HG03439 (cell line): ENCODE results near the gene RGS6.

ENCODE experiments used
- ATAC-seq: cut with Tn5 transposase; IDR thresholded peaks from one replicate; pipeline ENCODE4 v1.9.1; 2021; ENCODE audit warnings: mild to moderate bottlenecking, moderate library complexity; ENCODE audit not compliant: unreplicated experiment

The RGS6 gene

DNA sequence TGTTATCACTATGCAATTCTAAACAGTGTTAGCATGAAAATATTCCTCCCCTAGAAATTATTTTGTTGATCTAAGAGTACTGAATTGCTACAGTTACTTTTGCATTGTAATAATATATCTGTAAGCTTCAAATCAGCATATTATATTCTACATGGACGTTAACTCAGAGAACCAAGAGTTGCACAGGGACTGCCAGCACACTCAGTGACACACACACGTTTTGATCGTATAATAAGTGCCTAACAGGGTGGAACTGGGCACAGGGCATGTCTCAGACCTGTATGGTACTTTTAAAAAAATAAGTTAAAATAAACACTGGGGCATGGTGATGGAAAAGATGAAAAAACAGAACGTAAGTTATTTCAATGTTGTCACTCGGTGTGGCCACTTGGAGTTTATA, 451.6 kb downstream of the RGS6 start:
- no peak for ATAC-seq

- ATAC-seq: no peak
Measured at GRCh38 chr14:72387726-72388125, 455.5 kb downstream of the RGS6 start.

DNA sequence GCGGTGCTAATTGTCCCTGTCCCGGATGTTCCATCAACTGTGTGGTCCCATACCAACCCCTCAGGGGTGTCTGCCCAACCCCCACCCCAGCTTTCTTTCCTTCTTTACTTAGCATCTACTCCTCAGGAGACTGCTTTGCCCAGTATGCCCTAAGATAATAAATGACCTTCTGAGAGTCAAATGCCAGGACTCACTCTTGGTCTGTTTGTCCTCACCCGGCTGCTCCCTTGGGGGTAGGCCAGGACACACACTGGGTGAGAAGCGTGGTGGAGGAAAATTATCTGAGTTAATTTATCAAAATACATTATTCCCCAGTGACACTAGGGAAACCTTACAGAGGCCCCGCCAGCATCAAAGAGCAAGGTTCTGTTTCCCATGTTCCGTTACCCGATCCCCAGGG, 457.0 kb downstream of the RGS6 start:
- no peak for ATAC-seq

DNA sequence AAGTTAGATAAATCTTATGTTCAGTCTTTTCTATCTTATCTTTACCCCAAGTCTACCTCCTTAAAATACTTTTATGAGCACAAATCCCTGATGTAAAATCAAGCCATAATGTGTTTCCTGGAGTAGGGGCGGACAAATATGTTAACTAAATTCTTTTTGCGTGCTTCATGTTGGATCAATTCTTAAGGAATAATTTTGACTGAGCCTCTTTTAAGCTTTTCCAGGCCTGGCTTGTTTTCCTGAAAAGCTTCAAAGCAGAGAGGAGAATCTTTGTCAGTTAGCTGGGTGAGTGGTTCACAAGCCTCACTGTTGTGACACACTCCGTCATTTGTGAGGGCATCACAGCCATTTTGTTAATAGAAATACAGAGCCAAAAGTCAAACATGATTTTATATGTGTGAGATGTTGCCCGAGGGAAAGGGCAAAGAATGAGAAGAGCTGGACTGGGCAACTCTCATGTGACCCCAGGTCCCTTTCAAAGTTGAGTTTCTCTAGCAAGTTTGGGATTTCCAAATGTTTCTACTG, 468.9 kb downstream of the RGS6 start:
- no peak for ATAC-seq

GRCh38 chr14:72401632-72402376, 469.6 kb downstream of the RGS6 start:
- no peak for ATAC-seq

GRCh38 chr14:72402377-72402772, 470.1 kb downstream of the RGS6 start:
- ATAC-seq: no peak

- no peak for ATAC-seq
Measured at GRCh38 chr14:72404106-72404774, 472.0 kb downstream of the RGS6 start.

- ATAC-seq: no peak
Measured at GRCh38 chr14:72404998-72405397, 472.8 kb downstream of the RGS6 start.

GRCh38 chr14:72408020-72408419, 475.8 kb downstream of the RGS6 start:
- no peak for ATAC-seq

DNA sequence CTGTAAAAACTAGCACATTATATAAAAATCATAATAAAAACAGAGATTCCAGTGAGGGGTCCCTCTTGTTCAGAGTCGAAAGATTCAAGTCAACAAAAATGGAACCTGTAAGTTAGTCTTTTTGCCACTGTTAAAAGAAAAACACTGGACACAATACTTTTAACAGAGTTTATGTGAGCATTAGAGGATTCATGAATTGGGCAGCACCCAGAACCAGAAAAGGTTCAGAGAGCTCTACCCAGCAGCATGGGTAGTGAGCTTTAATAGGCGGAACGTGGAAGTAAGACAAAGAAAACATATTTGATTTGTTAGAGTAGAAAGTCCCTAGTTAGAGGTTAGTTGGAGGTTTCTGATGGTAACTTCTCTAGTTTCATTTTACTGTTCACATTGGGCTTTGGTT, 476.8 kb downstream of the RGS6 start:
- ATAC-seq: no peak

DNA sequence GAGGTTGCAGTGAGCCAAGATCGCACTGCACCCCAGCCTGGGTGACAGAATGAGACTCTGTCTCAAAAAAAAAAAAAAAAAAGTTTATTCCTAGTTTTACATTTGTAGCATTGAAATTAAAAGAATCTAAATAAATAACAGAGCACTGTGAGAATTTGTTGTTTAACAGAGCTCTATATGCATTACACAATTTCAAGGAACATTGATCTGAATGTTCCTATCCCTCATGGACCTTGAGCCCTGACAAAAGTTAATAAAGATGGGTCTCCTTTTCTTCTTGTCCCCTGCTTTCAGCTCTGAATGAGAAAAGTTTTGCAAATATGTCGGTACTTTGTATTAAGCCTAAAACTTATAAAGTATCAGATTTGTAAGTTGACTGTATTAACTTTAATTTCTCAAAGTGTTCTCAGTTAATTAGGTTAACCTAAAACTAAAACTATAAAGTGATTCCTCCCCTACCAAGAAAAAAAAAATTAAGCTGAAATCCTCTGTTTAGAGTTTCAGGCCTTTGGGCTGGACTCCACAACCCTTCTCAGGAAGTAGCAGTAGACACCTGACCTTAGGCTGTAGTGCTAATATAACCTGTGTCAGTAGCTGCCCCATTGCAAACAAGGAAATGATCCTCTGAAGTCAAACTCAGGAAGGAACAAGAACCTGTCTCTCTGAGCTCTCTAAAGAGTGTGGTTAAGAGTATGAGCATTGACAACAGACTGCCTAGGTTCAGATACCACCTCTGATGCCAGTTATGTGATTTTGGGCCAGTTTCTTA, 484.0 kb downstream of the RGS6 start:
- ATAC-seq: no peak

GRCh38 chr14:72416892-72417291, 484.7 kb downstream of the RGS6 start:
- no peak for ATAC-seq

DNA sequence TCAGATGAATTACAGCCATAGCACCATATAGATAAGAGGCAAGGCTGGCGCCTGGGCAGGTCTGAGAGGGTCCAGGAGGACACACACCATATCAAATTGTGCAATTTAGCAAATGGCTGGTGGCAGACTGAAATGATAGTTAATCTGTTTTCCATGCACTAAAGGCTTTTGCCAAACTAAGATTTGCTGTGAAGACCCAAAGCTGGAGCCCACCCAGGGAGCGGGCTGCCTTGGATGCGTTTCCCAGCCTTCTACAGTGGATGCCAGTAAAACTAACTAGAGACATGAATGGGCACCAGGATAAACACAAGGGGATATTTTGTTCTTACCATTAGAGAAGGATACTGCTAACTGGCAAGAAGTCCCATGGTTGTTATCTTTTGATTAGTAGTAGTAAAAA, 486.6 kb downstream of the RGS6 start:
- ATAC-seq: no peak

DNA sequence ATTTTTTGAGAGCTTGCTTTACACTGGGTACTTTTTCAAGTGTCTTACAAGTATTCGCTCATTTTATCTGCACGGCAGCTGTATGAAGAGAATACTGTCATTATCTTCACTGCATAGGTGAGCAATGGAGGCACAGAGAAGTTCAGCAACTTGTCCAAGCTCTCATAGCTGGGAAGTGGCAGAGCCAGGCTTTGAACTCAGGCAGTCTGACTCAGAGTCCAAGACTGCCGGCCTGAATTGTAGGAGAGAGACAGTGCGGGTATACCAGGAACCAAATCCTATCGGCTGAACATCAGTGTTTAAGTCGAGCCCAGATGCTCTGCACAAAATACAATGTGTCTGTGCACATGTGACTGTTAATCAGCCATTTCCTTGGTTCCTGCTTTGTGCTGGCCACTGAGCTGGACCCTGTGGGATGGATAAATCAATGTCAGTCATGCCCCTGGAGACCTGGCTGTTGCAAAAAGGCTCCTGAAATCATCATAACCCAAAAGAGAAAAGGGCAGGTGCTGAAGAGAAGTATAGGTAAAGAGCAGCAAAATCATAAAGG, 487.1 kb downstream of the RGS6 start:
- no peak for ATAC-seq

DNA sequence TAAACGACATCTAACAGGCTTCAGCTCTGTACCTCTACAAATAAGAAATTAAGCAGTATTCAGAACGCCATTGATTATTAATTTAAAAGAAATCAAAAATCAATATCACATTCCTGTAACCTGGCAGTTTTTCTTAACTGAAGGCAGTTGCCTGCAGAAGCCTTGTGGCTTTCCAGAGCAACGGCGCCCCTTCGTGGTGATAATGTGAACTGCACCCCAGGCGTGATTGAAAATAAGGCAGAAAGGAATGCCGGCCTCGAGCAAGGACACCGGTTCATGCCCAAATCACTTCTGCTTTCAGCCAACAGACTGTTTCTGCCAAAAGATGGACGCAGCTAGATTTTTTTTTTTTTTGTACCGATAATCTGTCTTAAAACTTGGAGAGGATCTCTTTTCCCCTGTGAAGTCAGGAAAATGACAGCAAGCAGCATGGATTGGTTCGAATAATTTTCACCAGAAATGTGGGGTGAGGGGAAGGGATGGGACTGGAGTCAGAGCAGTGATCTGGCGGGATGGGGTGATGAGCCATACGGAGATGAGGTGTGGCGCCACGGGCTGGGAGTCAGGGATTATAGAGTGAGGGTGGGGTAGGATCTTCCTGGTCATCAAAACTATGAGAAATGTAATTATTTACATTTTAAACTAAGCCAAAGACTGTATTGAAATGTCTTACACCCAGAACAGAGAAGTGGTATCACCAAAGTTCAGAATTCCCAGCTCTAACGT, 488.7 kb downstream of the RGS6 start:
- ATAC-seq: no peak

- ATAC-seq: no peak
Measured at GRCh38 chr14:72423957-72424356, 491.7 kb downstream of the RGS6 start.

- no peak for ATAC-seq
Measured at GRCh38 chr14:72430457-72430856, 498.2 kb downstream of the RGS6 start.

- no peak for ATAC-seq
Measured at GRCh38 chr14:72432748-72433147, 500.5 kb downstream of the RGS6 start.

GRCh38 chr14:72433511-72433910, 501.3 kb downstream of the RGS6 start:
- ATAC-seq: no peak

DNA sequence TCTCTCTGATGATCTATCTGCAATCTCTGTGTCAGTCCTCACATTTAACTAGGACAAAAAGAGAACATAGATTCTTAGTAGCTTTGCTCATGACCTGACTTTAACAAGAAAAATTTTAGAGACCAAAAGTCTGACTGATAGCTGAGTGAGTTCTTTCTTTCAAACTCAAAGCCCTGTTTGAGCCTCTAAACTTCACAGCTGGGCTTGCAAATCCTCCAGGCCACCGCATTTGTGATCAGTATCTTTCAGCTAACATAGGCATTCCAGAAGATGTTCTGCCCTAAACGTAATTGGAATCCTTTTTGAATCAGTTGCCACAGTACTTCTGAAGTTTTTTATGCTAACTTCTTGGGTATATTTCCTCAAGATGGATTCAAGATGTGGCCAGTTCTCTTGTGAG, 502.6 kb downstream of the RGS6 start:
- no peak for ATAC-seq

DNA sequence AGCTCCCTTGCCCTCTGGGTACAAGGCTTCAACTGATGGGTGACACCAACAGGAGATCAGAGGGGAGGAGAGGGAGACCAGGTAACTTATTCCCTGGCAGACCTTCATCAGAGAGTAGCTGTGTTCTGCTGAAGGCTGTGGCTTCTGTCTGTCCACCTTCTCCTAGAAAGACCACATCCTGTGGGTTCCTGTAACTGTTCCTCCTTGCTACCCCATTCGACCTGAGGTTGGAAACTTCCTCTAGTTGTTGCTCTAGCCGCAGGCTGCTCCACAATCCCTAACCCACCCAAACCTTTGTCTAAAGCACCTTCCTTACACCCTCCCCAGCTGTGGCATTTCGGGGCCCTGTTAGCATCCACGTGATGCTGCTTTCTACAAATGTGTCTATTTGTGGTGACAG, 507.5 kb downstream of the RGS6 start:
- ATAC-seq: no peak
